ENCODE results near the gene CD4.

DNA sequence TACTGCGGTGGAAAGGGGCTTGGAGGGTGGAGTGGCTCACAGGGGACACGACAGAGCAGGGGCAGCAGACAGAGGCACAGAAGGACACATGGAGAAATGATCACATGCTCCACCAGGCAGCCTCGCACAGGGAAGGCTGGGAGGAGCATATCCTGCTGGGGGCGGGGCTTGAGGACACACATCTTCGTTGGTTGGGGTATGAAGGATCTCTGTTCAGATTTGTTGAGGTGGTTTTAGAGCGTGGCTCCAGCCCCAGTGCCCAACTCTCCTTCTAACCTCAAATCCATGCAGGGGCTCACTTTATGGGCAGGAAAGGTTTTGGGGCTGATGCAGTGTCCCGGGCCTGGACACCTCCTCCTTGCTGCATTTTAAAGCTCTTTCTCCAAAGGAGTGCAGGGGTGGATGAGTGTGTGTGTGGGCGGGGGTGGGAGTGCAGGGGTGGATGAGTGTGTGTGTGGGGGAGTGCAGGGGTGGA, 38.1 kb downstream of the CD4 start:
- TF ChIP-seq, protein P1, sequence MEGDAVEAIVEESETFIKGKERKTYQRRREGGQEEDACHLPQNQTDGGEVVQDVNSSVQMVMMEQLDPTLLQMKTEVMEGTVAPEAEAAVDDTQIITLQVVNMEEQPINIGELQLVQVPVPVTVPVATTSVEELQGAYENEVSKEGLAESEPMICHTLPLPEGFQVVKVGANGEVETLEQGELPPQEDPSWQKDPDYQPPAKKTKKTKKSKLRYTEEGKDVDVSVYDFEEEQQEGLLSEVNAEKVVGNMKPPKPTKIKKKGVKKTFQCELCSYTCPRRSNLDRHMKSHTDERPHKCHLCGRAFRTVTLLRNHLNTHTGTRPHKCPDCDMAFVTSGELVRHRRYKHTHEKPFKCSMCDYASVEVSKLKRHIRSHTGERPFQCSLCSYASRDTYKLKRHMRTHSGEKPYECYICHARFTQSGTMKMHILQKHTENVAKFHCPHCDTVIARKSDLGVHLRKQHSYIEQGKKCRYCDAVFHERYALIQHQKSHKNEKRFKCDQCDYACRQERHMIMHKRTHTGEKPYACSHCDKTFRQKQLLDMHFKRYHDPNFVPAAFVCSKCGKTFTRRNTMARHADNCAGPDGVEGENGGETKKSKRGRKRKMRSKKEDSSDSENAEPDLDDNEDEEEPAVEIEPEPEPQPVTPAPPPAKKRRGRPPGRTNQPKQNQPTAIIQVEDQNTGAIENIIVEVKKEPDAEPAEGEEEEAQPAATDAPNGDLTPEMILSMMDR (IDR thresholded peaks at IDR 0.05): no peak
- no peak for TF ChIP-seq NFIC (IDR thresholded peaks at IDR 0.05; ENCODE audit: borderline replicate concordance)
